GM21619 (cell line): ENCODE measurements around the gene ETV6.

Experiments
- ATAC-seq: cut with Tn5 transposase; IDR thresholded peaks from one replicate; pipeline ENCODE4 v1.9.1; 2021; ENCODE audit not compliant: unreplicated experiment

ETV6 gene

GRCh38 chr12:11771356-11771755, 121.9 kb downstream of the ETV6 start:
- no peak for ATAC-seq

GRCh38 chr12:11771895-11772502, 122.5 kb downstream of the ETV6 start:
- no peak for ATAC-seq

- ATAC-seq, result no peak
Observed at GRCh38 chr12:11773889-11774677, 124.6 kb downstream of the ETV6 start.

GRCh38 chr12:11774821-11775220, 125.3 kb downstream of the ETV6 start:
- no peak for ATAC-seq

- no peak for ATAC-seq
Observed at GRCh38 chr12:11776316-11776715, 126.8 kb downstream of the ETV6 start.

- no peak for ATAC-seq
Observed at GRCh38 chr12:11777451-11777850, 128.0 kb downstream of the ETV6 start.

- ATAC-seq, result no peak
Observed at GRCh38 chr12:11777962-11778361, 128.5 kb downstream of the ETV6 start.

GRCh38 chr12:11778713-11779685, 129.5 kb downstream of the ETV6 start:
- no peak for ATAC-seq

GRCh38 chr12:11780521-11781101, 131.1 kb downstream of the ETV6 start:
- peak; percentile 71 for ATAC-seq

- no peak for ATAC-seq
Observed at GRCh38 chr12:11782914-11783420, 133.5 kb downstream of the ETV6 start.

GRCh38 chr12:11785712-11786111, 136.2 kb downstream of the ETV6 start:
- no peak for ATAC-seq

GRCh38 chr12:11786638-11787365, 137.3 kb downstream of the ETV6 start:
- no peak for ATAC-seq

- ATAC-seq, result no peak
Observed at GRCh38 chr12:11787437-11787836, 138.0 kb downstream of the ETV6 start.

GRCh38 chr12:11787933-11788849, 138.7 kb downstream of the ETV6 start:
- no peak for ATAC-seq

GRCh38 chr12:11793921-11794710, 144.6 kb downstream of the ETV6 start:
- ATAC-seq, result no peak

GRCh38 chr12:11794751-11795150, 145.3 kb downstream of the ETV6 start:
- no peak for ATAC-seq

- no peak for ATAC-seq
Observed at GRCh38 chr12:11795192-11795912, 145.9 kb downstream of the ETV6 start.
